H1 (cell line): ENCODE data around the gene PTBP3. TPM values are rescaled to one million over a fixed set of nuclear protein-coding genes. Genes with fewer than 3 reads are reported as not detected.

Experiments
- CTCF ChIA-PET: fragments of 300-600 bp; sonication (Branson Sonifier 250); formaldehyde crosslinking; loops from one replicate; lab custom pipeline; 2021; ENCODE audit not compliant: partially characterized antibody; lab: Charles Lee
- POLR2A ChIA-PET: fragments of 300-600 bp; sonication (Branson Sonifier 250); formaldehyde crosslinking; loops from one replicate; lab custom pipeline; 2021; ENCODE audit warnings: inconsistent platforms; ENCODE audit not compliant: partially characterized antibody; lab: Charles Lee
- DNase-seq, 2 experiments: peaks; one replicate each; pipeline versions ENCODE4 v3.0.0 to v3.0.0-alpha.2; 2010 to 2022; ENCODE audit warnings: low spot score in 2 of 2, low read depth in 1 of 2, mixed read lengths in 1 of 2
- FAIRE-seq: peaks from 2 replicates; lab custom pipeline; 2011; peaks lifted over from hg19 to GRCh38; lab: Jason Lieb, UNC
- H2AFZ ChIP-seq: 2 replicates; pipeline ENCODE4 v1.8.1; 2012; ENCODE audit warnings: low read length, inconsistent platforms
- H2AK5ac ChIP-seq: 2 replicates; pipeline ENCODE4 v1.6.1; 2013; ENCODE audit warnings: low read depth, low read length
- H2BK120ac ChIP-seq: replicated peaks from 2 replicates; pipeline ENCODE3; 2013; ENCODE audit warnings: low read depth, low read length, inconsistent platforms
- H2BK12ac ChIP-seq: 2 replicates; pipeline ENCODE4 v1.6.1; 2013; ENCODE audit warnings: low read depth, low read length
- H2BK15ac ChIP-seq: 2 replicates; pipeline ENCODE4 v1.6.1; 2013; ENCODE audit warnings: low read length
- H2BK20ac ChIP-seq: 2 replicates; pipeline ENCODE4 v1.6.1; 2013; ENCODE audit warnings: low read length
- H2BK5ac ChIP-seq: 2 replicates; pipeline ENCODE4 v1.6.1; 2013; ENCODE audit warnings: low read depth, low read length
- H3K14ac ChIP-seq: 2 replicates; pipeline ENCODE4 v1.6.1; 2013; ENCODE audit warnings: inconsistent platforms; ENCODE audit not compliant: insufficient read length
- H3K18ac ChIP-seq: 2 replicates; pipeline ENCODE4 v1.6.1; 2013; ENCODE audit warnings: low read length; ENCODE audit errors: extremely low read depth
- H3K23ac ChIP-seq: 2 replicates; pipeline ENCODE4 v1.6.1; 2013; ENCODE audit warnings: inconsistent platforms; ENCODE audit not compliant: insufficient read length
- H3K23me2 ChIP-seq: 2 replicates; pipeline ENCODE4 v1.6.1; 2013; ENCODE audit warnings: low read depth, low read length
- H3K27ac ChIP-seq: 2 replicates; pipeline ENCODE4 v1.6.1; 2011; ENCODE audit warnings: low read depth, low read length, inconsistent platforms
- H3K27me3 ChIP-seq, 4 experiments: replicated peaks in 1 of 4; 1 replicate in 1 of 4; 2 replicates in 3 of 4; pipeline versions ENCODE4 v1.6.1 to v1.8.1; 2011 to 2013; ENCODE audit warnings: low read length in 3 of 4, mild to moderate bottlenecking in 3 of 4, inconsistent platforms in 2 of 4, mixed read lengths in 2 of 4, moderate library complexity in 1 of 4; ENCODE audit not compliant: control insufficient read depth in 3 of 4, insufficient read depth in 3 of 4; ENCODE audit errors: extremely low read depth in 1 of 4
- H3K36me3 ChIP-seq, 4 experiments: 2 replicates each; pipeline versions ENCODE4 v1.6.1 to v1.8.1; 2011 to 2013; ENCODE audit warnings: mild to moderate bottlenecking in 4 of 4, low read length in 3 of 4, moderate library complexity in 2 of 4, control low read depth in 1 of 4, inconsistent platforms in 1 of 4; ENCODE audit not compliant: insufficient read depth in 4 of 4, control insufficient read depth in 2 of 4
- H3K4ac ChIP-seq: replicated peaks from 2 replicates; pipeline ENCODE3; 2013; ENCODE audit warnings: low read length, low read depth, mixed read lengths, inconsistent platforms; ENCODE audit not compliant: insufficient read length
- H3K4me1 ChIP-seq, 4 experiments: replicated peaks in 1 of 4; 1 replicate in 1 of 4; 2 replicates in 3 of 4; pipeline versions ENCODE4 v1.6.1 to v1.8.1; 2011 to 2013; ENCODE audit warnings: low read length in 3 of 4, inconsistent platforms in 2 of 4, mixed read lengths in 1 of 4; ENCODE audit not compliant: insufficient read depth in 4 of 4, control insufficient read depth in 3 of 4
- H3K4me2 ChIP-seq, 2 experiments: 2 replicates each; pipeline versions ENCODE4 v1.6.1 to v1.8.1; 2011 to 2013; ENCODE audit warnings: low read depth in 2 of 2, low read length in 2 of 2, control low read depth in 1 of 2, inconsistent platforms in 1 of 2, mild to moderate bottlenecking in 1 of 2; ENCODE audit not compliant: insufficient read depth in 1 of 2
- H3K4me3 ChIP-seq, 4 experiments: fragments of 200-600, 300-600 bp in 1 of 4; sonication (generic), shearing (Covaris generic), sonication (Bioruptor Twin) in 1 of 4; 2 replicates each; pipeline versions ENCODE4 v1.5.1 to v1.8.1; 2011 to 2016; ENCODE audit warnings: low read length in 4 of 4, low read depth in 3 of 4, control low read depth in 2 of 4, inconsistent platforms in 2 of 4, mild to moderate bottlenecking in 2 of 4, mixed read lengths in 1 of 4, moderate library complexity in 1 of 4; ENCODE audit not compliant: insufficient read depth in 2 of 4; ENCODE audit errors: extremely low read depth in 1 of 4
- H3K56ac ChIP-seq: replicated peaks from 2 replicates; pipeline ENCODE3; 2013; ENCODE audit warnings: low read depth, mild to moderate bottlenecking, mixed read lengths, low read length, inconsistent platforms; ENCODE audit not compliant: insufficient read length
- H3K79me1 ChIP-seq: 2 replicates; pipeline ENCODE4 v1.6.1; 2013; ENCODE audit warnings: low read depth, low read length, control low read depth
- H3K79me2 ChIP-seq, 2 experiments: 2 replicates each; pipeline versions ENCODE4 v1.6.1 to v1.8.1; 2012 to 2013; ENCODE audit warnings: low read length in 2 of 2, mild to moderate bottlenecking in 2 of 2, inconsistent platforms in 1 of 2; ENCODE audit not compliant: insufficient read depth in 2 of 2, control insufficient read depth in 1 of 2
- H3K9ac ChIP-seq, 4 experiments: replicated peaks in 1 of 4; 1 replicate in 1 of 4; 2 replicates in 3 of 4; pipeline versions ENCODE4 v1.6.1 to v1.8.1; 2011 to 2013; ENCODE audit warnings: low read depth in 3 of 4, low read length in 3 of 4, control low read depth in 2 of 4, mild to moderate bottlenecking in 2 of 4, moderate library complexity in 2 of 4, inconsistent platforms in 1 of 4; ENCODE audit errors: extremely low read depth in 1 of 4
- H3K9me3 ChIP-seq, 2 experiments: 2 replicates each; pipeline versions ENCODE4 v1.6.1 to v1.8.1; 2012 to 2013; ENCODE audit warnings: mild to moderate bottlenecking in 2 of 2, moderate library complexity in 2 of 2, control low read depth in 1 of 2, inconsistent platforms in 1 of 2, low read depth in 1 of 2, low read length in 1 of 2, mixed read lengths in 1 of 2; ENCODE audit not compliant: insufficient read depth in 2 of 2
- H4K20me1 ChIP-seq, 2 experiments: replicated peaks in 1 of 2; 2 replicates each; pipeline versions ENCODE3 to v1.8.1; 2011 to 2013; ENCODE audit warnings: inconsistent platforms in 2 of 2, low read length in 2 of 2, mild to moderate bottlenecking in 1 of 2; ENCODE audit not compliant: insufficient read depth in 2 of 2, control insufficient read depth in 1 of 2
- H4K5ac ChIP-seq: 2 replicates; pipeline ENCODE4 v1.6.1; 2013; ENCODE audit warnings: low read length, low read depth, mixed read lengths, inconsistent platforms; ENCODE audit not compliant: insufficient read length
- H4K8ac ChIP-seq: 2 replicates; pipeline ENCODE4 v1.8.0; 2013; ENCODE audit warnings: mild to moderate bottlenecking, moderate library complexity, low read length, inconsistent platforms; ENCODE audit not compliant: insufficient read depth; ENCODE audit errors: extremely low read depth
- H4K91ac ChIP-seq: replicated peaks from 2 replicates; pipeline ENCODE3; 2013; ENCODE audit warnings: low read length, mixed read lengths, inconsistent platforms; ENCODE audit not compliant: insufficient read length
- CTBP2 ChIP-seq: IDR thresholded peaks from 2 replicates; pipeline ENCODE4 v1.7.0; 2011; ENCODE audit warnings: borderline replicate concordance, mild to moderate bottlenecking, moderate library complexity, mixed read lengths, low read length; ENCODE audit not compliant: insufficient read depth, insufficient read length
- E2F6 ChIP-seq: IDR thresholded peaks from 2 replicates; pipeline ENCODE4 v1.6.1; 2012; ENCODE audit warnings: inconsistent platforms
- HDAC6 ChIP-seq: IDR thresholded peaks from one replicate; pipeline ENCODE4 v1.7.1; 2012; ENCODE audit warnings: low read depth, mild to moderate bottlenecking, inconsistent platforms, low read length, moderate library complexity
- POLR2AphosphoS5 ChIP-seq: IDR thresholded peaks from 2 replicates; pipeline ENCODE4 v1.6.1; 2011; ENCODE audit warnings: low read depth, low read length
- SIN3A ChIP-seq, 2 experiments: IDR thresholded peaks in 1 of 2; conservative IDR thresholded peaks in 1 of 2; 2 replicates each; pipeline ENCODE4 v1.6.1; 2011 to 2012; ENCODE audit warnings: low read length in 2 of 2, improper control_type of control experiment in 1 of 2, low read depth in 1 of 2, mild to moderate bottlenecking in 1 of 2
- USF2 ChIP-seq: IDR thresholded peaks from 2 replicates; pipeline ENCODE4 v1.6.1; 2011; ENCODE audit warnings: low read length, improper control_type of control experiment
- WGBS, 2 experiments: shearing (Covaris generic) in 1 of 2; methylation state at CpG; one replicate each; pipeline versions ENCODE4 v1.1.6 to v1.1.7; 2013 to 2015; ENCODE audit warnings: low lambda C conversion rate in 2 of 2, mixed read lengths in 2 of 2, inconsistent platforms in 1 of 2, low coverage in 1 of 2, missing lambda C conversion rate in 1 of 2; ENCODE audit not compliant: insufficient replicate concordance in 2 of 2, insufficient coverage in 1 of 2, insufficient read length in 1 of 2; ENCODE audit errors: extremely low coverage in 1 of 2, missing lambda C conversion rate in 1 of 2; 5-methylcytosine and 5-hydroxymethylcytosine counted together
- polyA plus RNA-seq, 7 experiments: library from polyadenylated mRNA; depleted of rRNA in 3 of 7; stranded (reverse) in 5 of 7; unstranded in 2 of 7; fragments of >200 nt in 5 of 7; fragments of 200-250 nt in 2 of 7; gene quantifications; 1 replicate in 5 of 7; 2 replicates in 1 of 7; 4 replicates in 1 of 7; pipeline versions ENCODE4 v1.2.1 to v1.2.3, GENCODE V29; 2011 to 2013; ENCODE audit warnings: missing spikeins in 2 of 7, mixed read lengths in 2 of 7
- total RNA-seq: library from RNA; stranded (reverse); fragmentation: NEBNext Ultra II Directional; extraction: Animal tissue kit (Norgen Biotek cat#: 25700); gene quantifications from 2 replicates; pipeline ENCODE4 v1.2.1, GENCODE V29; 2021

Gene PTBP3
- total and polyA plus RNA-seq, 2 of the 8 experiments (the other 6 are each of a cell fraction or from before 2014, with no cell fraction given), result 51.0 to 124 TPM

- WGBS, 2 experiments, result 100% methylated on average over 1 of the region's 1 CpG; no CpG with 5 or more reads in 1 of the 2 experiments
- H3K23ac ChIP-seq, result no peak overlapping the region
- H3K14ac ChIP-seq, result no peak overlapping the region
- DNase-seq (no peak), FAIRE-seq (no peak)
- H2BK12ac ChIP-seq, result no peak overlapping the region
- H3K27me3 ChIP-seq, result no peaks in the 10 kb centered on the region
- CTCF ChIA-PET, result interaction anchor here (0.7 to 0.8 kb wide), 2 partner anchors 10 to 135 kb away, joined by 3 read pairs; no protein-coding TSS in a partner anchor
- no peak overlapping the region for H3K4ac ChIP-seq
- no peaks in the 10 kb centered on the region for H4K20me1 ChIP-seq
- H2BK5ac ChIP-seq, result no peak overlapping the region
- H3K23me2 ChIP-seq, result no peaks in the 10 kb centered on the region
- H3K56ac ChIP-seq, result no peak overlapping the region
- H4K5ac ChIP-seq, result no peak overlapping the region
- no peak overlapping the region for H3K9ac ChIP-seq
- H2AFZ ChIP-seq, result no peak overlapping the region
- H4K91ac ChIP-seq, result no peak overlapping the region
- no peak overlapping the region for H3K4me3 ChIP-seq
- no peaks in the 10 kb centered on the region for H3K79me1 ChIP-seq
- H2BK15ac ChIP-seq, result no peak overlapping the region
- no peak for TF ChIP-seq USF2
- TF ChIP-seq POLR2AphosphoS5, result no peak
- TF ChIP-seq CTBP2, result no peak
- TF ChIP-seq HDAC6, result no peak
- TF ChIP-seq SIN3A (conservative IDR thresholded peaks at IDR 0.05 in 1 of 2, IDR thresholded peaks at IDR 0.05 in 1 of 2; ENCODE audit: low read depth in 1 of 2, low read length in 2 of 2), result no peak
- no peak for TF ChIP-seq E2F6
- POLR2A ChIA-PET, result interaction anchor here (0.5 to 1.1 kb wide), 3 partner anchors 12 to 93 kb away, joined by 3 to 4 read pairs (median 3); no protein-coding TSS in a partner anchor
- H3K18ac ChIP-seq, result no peak overlapping the region
- H2BK120ac ChIP-seq, result no peak overlapping the region
- H2BK20ac ChIP-seq, result no peak overlapping the region
- no peaks in the 10 kb centered on the region for H3K79me2 ChIP-seq
- no peak overlapping the region for H4K8ac ChIP-seq
- peaks cover 0 to 6% (median 2%) of the 10 kb centered on the region in 4 experiments; a peak in 3 of 8 replicates for H3K36me3 ChIP-seq
- H3K4me2 ChIP-seq, result no peak overlapping the region
- no peaks in the 10 kb centered on the region for H3K9me3 ChIP-seq
- no peak overlapping the region for H3K27ac ChIP-seq
- no peaks in the 10 kb centered on the region for H3K4me1 ChIP-seq
- no peak overlapping the region for H2AK5ac ChIP-seq
Measured at GRCh38 chr9:112232233-112232632, 101.2 kb downstream of the PTBP3 start.
